GM08714 (cell line): ENCODE measurements around the gene ZNF24.

Experiments used
- H3K4me3 ChIP-seq: fragments of 200-500 bp; sonication (Bioruptor generic); 2 replicates; pipeline ENCODE4 v1.5.1; 2014; ENCODE audit warnings: mild to moderate bottlenecking, low read length, inconsistent platforms
- ZNF274 ChIP-seq: IDR thresholded peaks from 2 replicates; pipeline ENCODE4 v1.6.1; 2012; ENCODE audit warnings: mild to moderate bottlenecking, low read depth, low read length

ZNF24 gene

DNA sequence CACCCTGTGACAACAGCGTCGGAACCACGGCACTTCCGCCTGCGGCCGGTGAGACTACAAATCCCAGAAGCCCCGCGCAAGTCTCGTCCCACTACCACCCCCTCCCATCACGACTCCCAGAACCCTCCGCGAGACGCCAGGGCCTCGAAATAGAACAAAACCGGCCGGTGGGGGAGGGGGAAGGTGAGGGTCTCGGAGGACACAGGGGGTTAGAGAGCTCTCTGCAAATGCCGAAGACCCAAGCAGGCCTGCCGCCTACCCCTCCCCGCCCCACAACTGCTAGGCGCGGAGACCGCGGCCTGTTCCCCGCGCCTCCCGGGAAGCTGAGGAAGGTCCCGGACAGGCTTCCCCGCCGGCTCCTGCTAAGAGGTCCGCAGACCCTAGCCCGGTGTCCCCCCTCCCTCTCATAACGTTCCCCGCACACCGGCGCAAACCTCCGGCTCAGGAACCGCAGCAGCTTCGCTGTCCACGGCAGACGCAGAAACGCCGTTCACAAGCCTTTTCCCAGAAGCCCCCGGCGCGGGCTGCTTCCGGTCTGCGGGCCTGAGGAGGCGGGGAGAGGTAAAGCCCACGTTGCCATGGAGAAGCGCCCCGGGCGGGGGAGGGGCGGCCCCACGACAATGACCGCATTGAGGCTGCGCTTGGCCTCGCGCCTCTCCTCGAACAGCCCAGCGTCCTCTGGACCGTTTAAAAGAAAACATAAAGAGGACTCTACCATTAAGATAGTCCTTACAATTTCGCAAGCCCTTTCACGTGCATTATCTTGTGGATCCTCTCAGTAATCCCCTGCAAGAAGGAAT, at the start of gene ZNF24:
Gene ZNF24 (minus strand): TSS at position 485 of the 800 bp plus-strand sequence. CDS start 3,770 bp downstream, outside the sequence.
- H3K4me3 ChIP-seq, result peak within 1 kb of the TSS; percentile 94
- TF ChIP-seq ZNF274, result no peak

DNA sequence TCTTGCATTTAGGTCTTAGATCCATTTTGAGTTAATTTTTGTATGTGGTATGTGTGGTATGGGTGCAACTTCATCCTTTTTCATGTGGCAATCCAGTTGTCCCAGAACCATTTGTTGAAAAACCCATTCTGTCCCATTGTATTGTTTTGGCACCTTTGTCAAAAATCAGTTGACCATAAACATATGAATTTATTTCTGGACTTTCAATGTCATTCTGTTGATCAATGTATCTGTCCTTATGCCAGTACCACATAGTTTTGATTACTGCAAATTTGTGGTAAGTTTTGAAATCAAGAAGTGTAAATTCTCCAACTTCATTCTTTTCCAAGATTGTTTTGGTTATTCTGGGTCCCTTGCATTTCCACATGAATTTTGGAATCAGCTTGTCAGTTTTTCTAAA, 49.5 kb upstream of the ZNF24 start:
- H3K4me3 ChIP-seq, result no peak overlapping the region
- no peak for TF ChIP-seq ZNF274

DNA sequence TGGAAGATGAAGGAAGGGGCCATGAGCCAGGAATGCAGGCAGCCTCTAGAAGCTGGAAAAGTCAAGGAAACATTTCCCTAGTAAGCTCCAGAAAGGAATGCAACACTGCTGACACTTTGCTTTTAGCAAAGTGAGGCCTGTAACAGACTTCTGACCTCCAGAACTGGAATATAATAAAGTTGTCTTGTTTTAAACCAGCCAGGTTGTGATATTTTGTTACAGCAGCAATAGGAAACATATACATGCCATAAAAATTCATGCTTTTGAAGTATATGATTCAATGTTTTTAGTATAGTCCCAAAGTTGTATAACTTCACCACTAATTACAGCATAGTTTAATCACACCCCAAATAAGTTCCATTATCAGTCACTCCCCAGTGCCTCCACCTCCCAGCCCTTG, 48.2 kb upstream of the ZNF24 start:
- no peak overlapping the region for H3K4me3 ChIP-seq
- TF ChIP-seq ZNF274, result no peak

DNA sequence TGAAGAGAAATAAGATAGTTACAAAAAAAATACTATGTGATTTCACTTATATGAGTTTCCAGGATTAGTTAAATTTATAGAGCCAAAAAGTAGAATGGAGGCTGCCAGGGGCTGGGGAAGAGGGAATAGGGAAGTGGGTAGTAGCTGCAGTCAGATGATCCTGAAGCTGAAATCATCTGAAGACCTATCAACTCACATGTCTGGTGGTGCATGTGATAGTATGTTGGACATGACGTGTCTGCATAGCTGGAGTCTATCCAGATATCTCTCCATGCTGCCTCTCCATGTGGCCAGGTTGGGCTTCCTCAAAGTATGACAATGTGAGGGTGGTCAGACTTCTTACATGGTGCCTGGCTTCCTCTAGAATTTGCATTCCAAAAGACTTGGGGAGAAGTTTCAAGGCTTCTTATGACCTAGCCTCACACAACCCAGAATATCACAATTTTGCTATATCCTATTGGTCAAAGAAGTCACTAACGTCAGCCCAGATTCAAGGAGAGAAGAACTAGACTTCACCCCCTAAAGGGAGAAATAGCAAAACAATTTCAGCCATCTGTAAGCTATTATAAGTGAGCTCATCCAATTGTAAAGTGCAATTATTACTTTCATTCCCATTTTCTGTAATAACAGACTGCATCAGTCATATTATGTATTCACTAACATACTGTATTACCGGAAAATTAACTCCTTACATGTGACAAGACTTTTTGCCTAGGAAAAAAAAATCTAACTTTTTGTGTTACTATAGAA, 46.9 kb upstream of the ZNF24 start:
- TF ChIP-seq ZNF274, result no peak
- H3K4me3 ChIP-seq, result no peak overlapping the region

DNA sequence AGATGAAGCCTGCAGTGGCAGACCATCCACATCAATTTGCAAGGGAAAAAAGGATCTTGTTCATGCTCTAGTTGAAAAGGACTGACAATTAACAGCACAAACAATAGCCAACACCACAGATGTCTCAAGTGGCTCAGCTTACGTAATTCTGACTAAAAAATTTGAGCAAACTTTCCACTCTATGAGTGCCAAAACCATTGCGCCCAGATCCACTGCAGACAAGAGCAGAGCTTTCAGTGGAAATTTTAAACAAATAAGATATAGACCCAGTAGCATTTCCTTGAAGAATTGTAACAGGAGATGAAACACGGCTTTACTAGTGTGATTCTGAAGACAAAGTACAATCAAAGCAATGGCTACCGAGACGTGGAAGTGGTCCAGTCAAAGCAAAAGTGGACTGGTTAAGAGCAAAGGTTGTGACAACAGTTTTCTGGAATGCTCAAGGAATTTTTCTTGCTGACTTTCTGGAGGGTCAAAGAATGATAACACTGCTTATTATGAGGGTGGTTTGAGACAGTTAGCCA, 44.9 kb upstream of the ZNF24 start:
- TF ChIP-seq ZNF274, result no peak
- no peak overlapping the region for H3K4me3 ChIP-seq

DNA sequence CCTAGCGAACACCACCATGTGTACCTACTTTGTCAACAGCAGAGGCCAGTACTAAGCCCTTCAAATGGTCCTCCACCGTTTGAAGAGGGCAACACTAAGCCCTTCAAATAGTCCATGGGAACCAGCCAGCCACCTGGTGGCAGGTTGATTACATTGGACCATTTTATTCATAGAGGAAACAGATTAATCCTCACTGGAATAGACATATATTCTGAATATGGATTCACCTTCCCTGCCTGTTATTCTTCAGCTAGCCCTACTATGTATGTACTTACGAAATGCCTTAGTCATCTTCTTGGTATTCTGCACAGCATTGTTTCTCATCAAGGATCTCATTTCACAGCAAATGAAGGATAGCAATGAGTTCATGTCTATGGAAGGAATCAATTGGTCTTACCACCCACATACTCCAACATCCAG, 42.9 kb upstream of the ZNF24 start:
- no peak for TF ChIP-seq ZNF274
- H3K4me3 ChIP-seq, result no peak overlapping the region

DNA sequence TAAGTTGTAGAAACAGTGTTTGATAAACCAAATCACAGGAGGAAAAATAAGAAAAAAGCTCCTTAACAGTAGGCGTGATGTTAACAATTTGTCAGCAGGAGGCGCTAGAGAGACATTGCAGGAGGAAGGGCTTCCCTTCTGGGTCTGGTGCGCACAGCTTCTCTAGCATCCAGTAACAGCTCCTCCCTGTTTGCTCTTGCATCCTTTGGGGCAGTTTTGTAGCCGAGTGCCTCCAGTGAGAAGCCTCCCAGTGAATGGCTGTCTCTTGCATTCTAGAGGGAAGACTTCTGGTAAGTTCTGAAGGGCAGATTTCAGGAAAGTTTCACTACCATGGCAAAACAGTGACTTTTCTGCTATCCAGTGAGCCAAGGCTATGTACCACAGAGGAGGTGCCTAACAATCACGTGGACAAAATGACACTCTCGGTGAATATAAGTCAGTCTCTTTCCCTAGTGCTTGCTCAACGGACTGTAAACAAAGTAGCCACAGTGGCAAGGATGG, 42.4 kb upstream of the ZNF24 start:
- TF ChIP-seq ZNF274, result no peak
- no peak overlapping the region for H3K4me3 ChIP-seq

DNA sequence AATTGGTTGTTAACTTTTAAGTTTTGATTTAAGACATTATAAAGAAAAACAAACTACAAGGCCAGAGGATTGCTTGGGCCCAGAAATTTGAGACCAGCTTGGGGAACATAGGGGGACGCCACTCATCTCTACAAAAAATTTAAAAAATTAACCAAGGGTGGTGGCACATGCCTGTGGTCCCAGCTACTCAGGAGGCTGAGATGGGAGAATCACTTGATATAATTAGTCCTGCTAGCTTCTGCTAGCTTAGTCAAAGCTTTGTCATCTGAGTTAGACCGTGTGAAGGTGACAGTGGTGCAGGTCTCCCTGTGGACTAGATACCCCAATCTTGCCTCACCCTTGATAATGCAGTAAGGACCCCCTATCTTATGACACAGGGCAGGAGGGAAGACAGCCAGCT, 38.9 kb upstream of the ZNF24 start:
- H3K4me3 ChIP-seq, result no peak overlapping the region
- TF ChIP-seq ZNF274, result no peak

DNA sequence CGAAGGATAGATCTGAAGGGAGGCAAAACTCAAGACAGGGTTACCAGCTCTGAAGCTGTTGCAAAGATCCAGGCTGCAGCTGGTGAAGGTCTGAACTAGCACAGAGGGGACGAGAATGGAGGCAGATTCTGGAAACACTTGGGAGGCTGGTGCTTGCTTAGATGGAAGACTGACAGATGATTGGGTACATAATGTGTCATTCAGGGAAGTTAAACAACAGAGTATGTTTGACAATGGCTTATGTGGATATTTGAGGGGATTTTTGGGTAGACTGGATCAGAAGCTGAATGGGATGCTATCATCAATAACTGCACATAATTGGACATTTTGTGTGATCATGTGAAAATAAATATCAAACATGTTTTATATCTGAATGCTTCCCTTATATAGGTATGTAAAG, 35.2 kb upstream of the ZNF24 start:
- TF ChIP-seq ZNF274, result no peak
- no peak overlapping the region for H3K4me3 ChIP-seq

DNA sequence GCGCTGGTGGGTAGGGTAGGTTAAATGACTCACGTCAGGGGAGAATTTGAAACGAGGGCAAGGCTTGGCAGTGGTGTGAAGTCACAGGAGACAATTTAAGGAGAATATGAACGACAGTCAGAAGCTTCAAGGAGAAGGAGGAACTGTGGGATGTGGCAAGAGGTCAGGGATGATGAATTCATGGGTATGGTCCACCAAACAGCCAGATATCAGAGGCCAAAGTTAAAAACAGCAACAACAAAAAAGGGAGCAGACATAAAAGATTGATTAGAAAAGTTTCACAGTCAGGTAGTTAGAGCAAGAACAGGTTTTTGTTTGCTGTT, 34.3 kb upstream of the ZNF24 start:
- TF ChIP-seq ZNF274, result no peak
- no peak overlapping the region for H3K4me3 ChIP-seq

DNA sequence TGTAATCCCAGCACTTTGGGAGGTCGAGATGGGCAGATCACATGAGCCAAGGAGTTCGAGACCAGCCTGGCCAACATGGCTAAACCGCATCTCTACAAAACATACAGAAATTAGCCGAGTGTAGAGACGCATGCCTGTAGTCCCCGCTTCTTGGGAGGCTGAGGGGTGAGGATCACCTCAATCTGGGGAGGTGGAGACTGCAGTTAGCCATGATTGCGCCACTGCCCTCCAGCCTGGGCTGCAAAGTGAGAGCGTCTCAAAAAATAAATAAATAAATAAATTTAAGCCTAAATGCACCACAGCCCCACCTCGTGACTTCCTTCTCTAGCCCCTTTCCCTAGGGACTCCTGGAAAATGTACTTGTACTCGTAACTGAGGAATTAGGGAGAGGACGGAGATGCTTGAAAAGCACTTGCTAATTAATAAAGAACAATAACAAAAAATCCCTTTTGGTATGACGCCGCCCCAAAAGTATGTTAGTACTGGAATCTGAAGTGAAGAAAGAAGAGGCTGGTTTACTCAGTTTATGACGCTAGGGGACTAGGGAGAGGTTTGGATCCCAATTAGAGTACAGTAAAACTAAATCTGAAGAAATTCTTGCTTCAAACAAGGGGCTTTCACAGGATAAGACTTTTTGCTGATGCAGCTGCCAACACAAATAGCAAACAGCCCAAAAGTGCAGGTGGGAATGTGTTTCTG, 33.8 kb upstream of the ZNF24 start:
- no peak overlapping the region for H3K4me3 ChIP-seq
- TF ChIP-seq ZNF274, result no peak

DNA sequence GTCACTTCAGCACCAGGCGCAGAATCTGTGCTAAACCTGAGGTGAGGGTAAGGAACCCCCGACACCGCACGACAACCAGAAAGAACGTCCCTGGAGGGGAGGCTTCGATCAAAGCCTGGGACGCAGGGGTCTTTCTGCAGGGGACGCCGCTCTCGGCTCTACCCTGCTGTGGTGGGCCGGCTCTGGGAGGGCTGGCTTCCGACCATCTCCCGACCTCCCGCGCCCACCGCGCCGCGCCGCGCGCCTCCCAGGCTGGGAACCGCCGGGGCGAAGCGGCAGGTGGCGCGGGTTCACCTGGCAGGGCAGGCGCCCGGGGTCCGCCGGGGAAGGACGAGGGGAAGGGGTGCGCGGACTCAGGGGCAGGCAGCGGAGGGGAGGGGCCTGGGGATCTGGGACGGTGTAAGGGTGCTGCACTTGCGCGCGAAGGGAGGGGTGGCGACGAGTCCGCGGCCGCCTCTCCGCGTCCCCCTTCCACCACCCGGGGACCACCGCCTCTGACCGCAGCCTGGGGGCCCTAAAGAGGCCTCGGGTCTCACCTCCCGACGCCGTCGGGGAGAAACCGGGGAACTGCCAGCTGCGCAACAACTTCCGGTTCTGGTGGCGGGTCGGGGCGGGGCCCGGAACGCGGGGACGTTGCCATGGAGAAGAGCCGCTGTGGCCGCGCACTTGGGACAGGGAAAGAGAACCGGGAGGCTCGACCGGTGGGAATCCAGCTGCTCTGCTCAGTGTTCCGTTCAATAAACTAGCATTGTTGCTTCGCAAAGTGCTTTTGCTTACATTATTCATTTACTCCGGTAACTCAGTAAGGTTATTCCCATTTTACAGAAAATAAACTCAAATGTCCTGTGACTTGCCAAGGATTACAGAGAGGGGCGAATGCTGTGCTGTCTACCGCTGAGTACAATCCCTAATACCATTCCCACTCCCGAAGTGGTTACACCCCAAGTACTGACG, 32.8 kb upstream of the ZNF24 start, which contains the start of gene ZNF396:
Gene ZNF396 (minus strand): TSS at position 596 of the 954 bp plus-strand sequence. CDS start 3,045 bp downstream, outside the sequence.
- no peak for TF ChIP-seq ZNF274
- H3K4me3 ChIP-seq, result peak within 1 kb of the TSS; percentile 74

DNA sequence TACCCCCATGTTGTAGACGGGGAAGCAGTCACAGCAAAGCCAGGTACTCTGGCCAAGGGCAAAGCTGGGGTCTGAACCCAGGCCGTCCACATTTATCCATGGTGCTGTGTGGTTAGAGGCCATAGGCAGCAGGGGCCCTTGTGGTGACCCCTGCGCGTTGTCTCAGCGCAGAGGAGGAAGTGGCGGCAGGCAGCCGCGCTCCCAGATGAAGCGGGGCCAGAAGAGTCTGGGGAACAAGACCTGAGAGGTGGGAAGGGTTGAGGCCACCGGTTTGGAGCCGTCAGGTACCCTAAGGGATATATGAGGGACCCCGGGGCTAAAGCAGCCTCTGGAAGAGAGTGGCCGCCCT, 32.1 kb upstream of the ZNF24 start:
- TF ChIP-seq ZNF274, result no peak
- peak overlapping the region; percentile 74; the same call in 1 of the 2 replicates for H3K4me3 ChIP-seq
